ENCODE measurements around the gene RFWD3.

Gene RFWD3

GRCh38 chr16:74635303-74635702 lies 31.4 kb downstream of the RFWD3 start:
- no peaks in the 10 kb centered on the region for H3K27me3 ChIP-seq (ENCODE audit: insufficient read depth, low read length)
- no peaks in the 10 kb centered on the region for H3K9me3 ChIP-seq (ENCODE audit: insufficient read depth, low read depth, low read length)
- H3K4me3 ChIP-seq (ENCODE audit: low read length): no peak overlapping the region
- peaks cover 98% of the 10 kb centered on the region for H3K36me3 ChIP-seq (ENCODE audit: insufficient read depth, low read depth, low read length)
- no peak overlapping the region for H3K9ac ChIP-seq (ENCODE audit: low read depth, low read length)
- H3K4me1 ChIP-seq (ENCODE audit: insufficient read depth, low read length): no peaks in the 10 kb centered on the region
- H3K27ac ChIP-seq (ENCODE audit: low read length): no peak overlapping the region

- Histone ChIP-seq H3K9ac (ENCODE audit: low read depth, low read length) (no peak overlapping the region), H3K4me3 (ENCODE audit: low read length) (no peak overlapping the region), H3K27ac (ENCODE audit: low read length) (no peak overlapping the region), H3K4me1 (ENCODE audit: insufficient read depth, low read length) (no peaks in the 10 kb centered on the region), H3K9me3 (ENCODE audit: insufficient read depth, low read depth, low read length) (no peaks in the 10 kb centered on the region), H3K27me3 (ENCODE audit: insufficient read depth, low read length) (no peaks in the 10 kb centered on the region), H3K36me3 (ENCODE audit: insufficient read depth, low read depth, low read length) (peaks cover 98% of the 10 kb centered on the region)
Observed at GRCh38 chr16:74633686-74634085, 33.0 kb downstream of the RFWD3 start.

DNA sequence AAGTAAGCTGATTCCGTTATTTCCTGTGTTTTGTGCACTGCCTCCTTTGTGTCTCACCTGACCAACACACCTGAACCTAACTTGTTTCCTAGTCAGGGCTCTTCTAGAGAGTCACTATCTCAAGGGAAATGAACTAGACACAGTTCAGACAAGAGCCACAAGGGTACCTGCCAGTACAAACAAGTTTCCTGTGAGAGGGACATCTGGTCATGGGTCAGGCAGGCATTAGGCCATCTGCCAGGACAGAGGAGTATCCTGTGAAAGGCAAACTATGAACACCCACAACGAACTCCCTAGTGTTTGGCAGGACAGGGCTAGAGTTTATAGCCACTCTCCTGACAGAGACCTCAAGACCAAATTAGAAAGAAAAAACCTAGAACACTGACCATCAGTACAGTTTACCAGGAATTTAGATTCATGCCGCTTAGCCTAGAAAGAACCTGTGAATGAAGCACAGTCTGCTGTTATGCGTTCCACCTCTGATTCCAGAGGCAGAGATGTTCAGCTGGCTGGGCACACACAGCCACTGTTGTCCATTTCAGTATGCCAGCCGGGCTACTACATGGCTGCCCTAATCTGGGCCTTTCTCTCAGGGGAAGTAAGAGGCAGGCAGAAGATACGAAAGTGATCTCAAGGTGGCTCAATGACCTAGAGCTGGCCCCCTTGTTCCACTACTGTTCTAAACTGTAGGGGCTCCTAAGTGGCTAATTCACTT lies 39.0 kb downstream of the RFWD3 start:
- Histone ChIP-seq H3K9ac (ENCODE audit: low read depth, low read length) (no peak overlapping the region), H3K9me3 (ENCODE audit: insufficient read depth, low read depth, low read length) (no peaks in the 10 kb centered on the region), H3K27me3 (ENCODE audit: insufficient read depth, low read length) (no peaks in the 10 kb centered on the region), H3K4me3 (ENCODE audit: low read length) (no peak overlapping the region), H3K27ac (ENCODE audit: low read length) (no peak overlapping the region), H3K4me1 (ENCODE audit: insufficient read depth, low read length) (peaks cover under 1% of the 10 kb centered on the region; the same call in 1 of the 2 replicates), H3K36me3 (ENCODE audit: insufficient read depth, low read depth, low read length) (peaks cover 100% of the 10 kb centered on the region)

DNA sequence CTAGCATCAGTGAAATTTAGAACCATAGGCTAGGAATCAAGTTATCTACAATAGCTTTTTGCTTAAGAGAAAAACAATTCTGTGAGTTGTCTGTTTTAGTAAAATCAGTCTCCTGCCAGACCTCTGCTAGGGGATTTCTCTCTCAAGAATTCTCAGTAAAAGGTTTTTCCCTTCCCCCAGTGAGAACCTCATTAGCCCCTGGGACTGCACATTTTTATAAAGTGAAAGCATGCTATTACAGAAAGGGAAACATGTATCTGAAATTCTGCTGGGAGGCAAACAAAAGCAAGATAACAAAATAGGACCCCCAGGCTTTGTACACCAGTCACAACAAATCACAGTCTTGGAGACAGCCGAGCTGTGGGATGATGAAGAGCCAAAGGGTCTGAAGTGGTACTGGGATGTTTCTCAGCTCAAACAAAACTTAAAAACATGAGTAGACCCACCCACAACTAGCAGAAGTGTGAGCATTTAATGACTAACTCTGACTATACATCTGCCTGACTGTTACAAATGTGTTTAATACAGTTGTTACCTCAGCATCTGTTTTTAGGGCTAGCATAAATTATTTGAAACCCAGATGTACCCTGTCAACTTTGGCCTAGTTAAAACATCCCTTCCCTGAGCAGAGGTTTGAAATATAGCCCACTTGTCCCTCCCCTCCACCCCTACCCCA lies 39.8 kb downstream of the RFWD3 start:
- Histone ChIP-seq H3K27me3 (ENCODE audit: insufficient read depth, low read length) (no peaks in the 10 kb centered on the region), H3K4me3 (ENCODE audit: low read length) (no peak overlapping the region), H3K4me1 (ENCODE audit: insufficient read depth, low read length) (peaks cover 6% of the 10 kb centered on the region; the same call in 1 of the 2 replicates), H3K27ac (ENCODE audit: low read length) (no peak overlapping the region), H3K9me3 (ENCODE audit: insufficient read depth, low read depth, low read length) (no peaks in the 10 kb centered on the region), H3K36me3 (ENCODE audit: insufficient read depth, low read depth, low read length) (peaks cover 100% of the 10 kb centered on the region), H3K9ac (ENCODE audit: low read depth, low read length) (no peak overlapping the region)

- peaks cover 97% of the 10 kb centered on the region for H3K36me3 ChIP-seq (ENCODE audit: insufficient read depth, low read depth, low read length)
- H3K27me3 ChIP-seq (ENCODE audit: insufficient read depth, low read length): no peaks in the 10 kb centered on the region
- no peak overlapping the region for H3K4me3 ChIP-seq (ENCODE audit: low read length)
- H3K9ac ChIP-seq (ENCODE audit: low read depth, low read length): no peak overlapping the region
- H3K9me3 ChIP-seq (ENCODE audit: insufficient read depth, low read depth, low read length): no peaks in the 10 kb centered on the region
- peaks cover 6% of the 10 kb centered on the region; the same call in 1 of the 2 replicates for H3K4me1 ChIP-seq (ENCODE audit: insufficient read depth, low read length)
- no peak overlapping the region for H3K27ac ChIP-seq (ENCODE audit: low read length)
Observed at GRCh38 chr16:74625500-74626350, 41.0 kb downstream of the RFWD3 start.

GRCh38 chr16:74623839-74624235 lies 42.8 kb downstream of the RFWD3 start:
- H3K36me3 ChIP-seq (ENCODE audit: insufficient read depth, low read depth, low read length): peaks cover 89% of the 10 kb centered on the region
- H3K4me3 ChIP-seq (ENCODE audit: low read length): no peak overlapping the region
- no peak overlapping the region for H3K27ac ChIP-seq (ENCODE audit: low read length)
- H3K9me3 ChIP-seq (ENCODE audit: insufficient read depth, low read depth, low read length): no peaks in the 10 kb centered on the region
- H3K9ac ChIP-seq (ENCODE audit: low read depth, low read length): no peak overlapping the region
- no peaks in the 10 kb centered on the region for H3K27me3 ChIP-seq (ENCODE audit: insufficient read depth, low read length)
- H3K4me1 ChIP-seq (ENCODE audit: insufficient read depth, low read length): peaks cover 6% of the 10 kb centered on the region; the same call in 1 of the 2 replicates

GRCh38 chr16:74623214-74623838 lies 43.4 kb downstream of the RFWD3 start:
- no peak overlapping the region for H3K9ac ChIP-seq (ENCODE audit: low read depth, low read length)
- H3K9me3 ChIP-seq (ENCODE audit: insufficient read depth, low read depth, low read length): no peaks in the 10 kb centered on the region
- peaks cover 83% of the 10 kb centered on the region for H3K36me3 ChIP-seq (ENCODE audit: insufficient read depth, low read depth, low read length)
- H3K4me1 ChIP-seq (ENCODE audit: insufficient read depth, low read length): peaks cover 6% of the 10 kb centered on the region; the same call in 1 of the 2 replicates
- H3K27me3 ChIP-seq (ENCODE audit: insufficient read depth, low read length): no peaks in the 10 kb centered on the region
- H3K27ac ChIP-seq (ENCODE audit: low read length): no peak overlapping the region
- no peak overlapping the region for H3K4me3 ChIP-seq (ENCODE audit: low read length)

DNA sequence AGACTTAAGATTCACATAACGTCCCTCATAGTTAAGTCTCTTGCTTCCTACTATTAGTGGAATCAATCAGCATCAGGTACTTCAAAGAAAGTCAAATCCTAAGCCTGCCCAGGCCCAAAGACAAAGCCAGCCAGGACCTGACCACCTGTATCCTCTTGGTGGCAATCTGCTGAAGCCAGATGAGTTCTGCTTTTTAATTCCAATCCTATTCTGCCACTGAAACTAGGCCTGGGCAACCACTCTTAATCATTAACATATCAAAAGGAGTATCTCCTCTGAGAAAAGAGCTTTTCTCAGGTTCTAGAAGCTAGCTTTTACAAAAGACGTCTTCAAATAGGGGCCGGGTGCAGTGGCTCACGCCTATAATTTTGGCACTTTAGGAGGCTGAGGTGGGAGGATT lies 44.7 kb downstream of the RFWD3 start:
- Histone ChIP-seq H3K27ac (ENCODE audit: low read length) (no peak overlapping the region), H3K36me3 (ENCODE audit: insufficient read depth, low read depth, low read length) (peaks cover 70% of the 10 kb centered on the region), H3K9me3 (ENCODE audit: insufficient read depth, low read depth, low read length) (no peaks in the 10 kb centered on the region), H3K4me3 (ENCODE audit: low read length) (no peak overlapping the region), H3K9ac (ENCODE audit: low read depth, low read length) (no peak overlapping the region), H3K4me1 (ENCODE audit: insufficient read depth, low read length) (peaks cover 6% of the 10 kb centered on the region; the same call in 1 of the 2 replicates), H3K27me3 (ENCODE audit: insufficient read depth, low read length) (no peaks in the 10 kb centered on the region)

DNA sequence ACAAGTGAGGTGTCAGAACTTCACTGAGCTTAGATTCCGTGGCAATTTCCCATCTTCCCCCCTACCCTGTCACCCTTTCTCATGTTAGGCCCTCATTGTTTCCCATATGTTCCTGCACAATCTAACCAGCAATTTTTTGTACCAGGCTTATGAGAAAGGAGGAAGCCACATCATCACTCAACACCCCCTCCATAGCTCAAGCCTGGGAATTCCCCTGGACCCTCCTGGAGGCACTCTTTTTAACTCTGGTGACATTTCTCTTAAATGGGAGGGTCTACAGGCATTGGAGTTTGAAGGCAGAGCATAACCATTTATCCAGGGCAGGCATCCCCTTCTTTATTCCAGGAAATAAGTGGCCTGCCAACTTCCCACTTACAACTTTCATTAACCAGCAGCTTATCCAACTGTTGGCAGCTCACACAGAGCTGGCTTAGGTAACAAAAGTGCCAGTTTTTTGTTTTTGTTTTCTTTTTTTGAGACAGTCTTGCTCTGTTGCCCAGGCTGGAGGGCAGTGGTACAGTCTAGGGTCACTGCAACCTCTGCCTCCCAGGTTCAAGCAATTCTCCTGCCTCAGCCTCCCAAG lies 49.4 kb downstream of the RFWD3 start:
- H3K27me3 ChIP-seq (ENCODE audit: insufficient read depth, low read length): no peaks in the 10 kb centered on the region
- peaks cover 23% of the 10 kb centered on the region for H3K36me3 ChIP-seq (ENCODE audit: insufficient read depth, low read depth, low read length)
- no peaks in the 10 kb centered on the region for H3K9me3 ChIP-seq (ENCODE audit: insufficient read depth, low read depth, low read length)
- no peak overlapping the region for H3K27ac ChIP-seq (ENCODE audit: low read length)
- H3K4me3 ChIP-seq (ENCODE audit: low read length): no peak overlapping the region
- peaks cover 2% of the 10 kb centered on the region; the same call in 1 of the 2 replicates for H3K4me1 ChIP-seq (ENCODE audit: insufficient read depth, low read length)
- H3K9ac ChIP-seq (ENCODE audit: low read depth, low read length): no peak overlapping the region

DNA sequence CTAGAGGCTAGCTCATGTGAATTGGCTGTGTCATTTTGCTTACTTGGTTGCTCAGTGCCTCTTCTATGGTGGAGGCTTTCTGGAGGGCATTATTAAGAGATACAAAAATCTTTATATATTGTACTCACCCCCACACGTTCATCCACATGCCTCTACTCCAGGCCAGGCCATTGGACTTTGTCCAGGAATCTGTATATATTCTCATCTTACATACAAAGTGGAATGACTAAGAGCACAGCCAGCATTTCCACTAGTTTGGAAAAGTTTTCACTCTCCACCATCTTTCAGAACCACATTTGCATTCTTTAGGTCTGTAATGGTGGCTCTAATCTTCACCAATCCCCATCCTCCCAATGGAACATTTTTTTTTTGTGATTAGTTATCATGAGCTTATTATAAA lies 55.0 kb downstream of the RFWD3 start:
- Histone ChIP-seq H3K4me1 (ENCODE audit: insufficient read depth, low read length) (peaks cover 9% of the 10 kb centered on the region; the same call in 1 of the 2 replicates), H3K27me3 (ENCODE audit: insufficient read depth, low read length) (no peaks in the 10 kb centered on the region), H3K9me3 (ENCODE audit: insufficient read depth, low read depth, low read length) (no peaks in the 10 kb centered on the region), H3K27ac (ENCODE audit: low read length) (no peak overlapping the region), H3K4me3 (ENCODE audit: low read length) (no peak overlapping the region), H3K36me3 (ENCODE audit: insufficient read depth, low read depth, low read length) (no peaks in the 10 kb centered on the region; the same call in 1 of the 2 replicates), H3K9ac (ENCODE audit: low read depth, low read length) (no peak overlapping the region)

DNA sequence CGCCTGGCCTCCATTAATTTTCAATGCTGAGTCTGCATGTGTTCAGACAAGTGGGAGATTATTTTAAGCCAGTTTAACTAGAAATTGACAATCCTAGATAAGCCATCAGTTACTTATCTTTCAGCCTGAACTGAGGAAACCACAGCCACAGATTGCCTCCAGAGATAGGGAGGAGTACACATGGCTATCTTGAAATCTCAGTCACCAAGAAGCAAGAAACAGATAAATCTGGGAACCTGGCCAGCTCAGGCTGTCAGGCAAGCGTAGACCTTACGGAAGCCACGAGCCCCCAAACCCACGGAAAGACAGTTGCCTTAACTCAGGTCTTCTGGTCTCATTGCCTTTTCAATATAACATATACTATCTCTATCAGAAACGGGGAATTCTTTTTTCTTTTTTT lies 57.7 kb downstream of the RFWD3 start:
- Histone ChIP-seq H3K9ac (ENCODE audit: low read depth, low read length) (no peak overlapping the region), H3K9me3 (ENCODE audit: insufficient read depth, low read depth, low read length) (no peaks in the 10 kb centered on the region), H3K4me3 (ENCODE audit: low read length) (no peak overlapping the region), H3K27me3 (ENCODE audit: insufficient read depth, low read length) (no peaks in the 10 kb centered on the region), H3K4me1 (ENCODE audit: insufficient read depth, low read length) (peaks cover 15% of the 10 kb centered on the region; the same call in 1 of the 2 replicates), H3K36me3 (ENCODE audit: insufficient read depth, low read depth, low read length) (no peaks in the 10 kb centered on the region), H3K27ac (ENCODE audit: low read length) (no peak overlapping the region)
